HL-60 (cell line): ENCODE measurements around the gene TFB1M.
"Not testable (repeated sequence)": the region's sequence is repeated elsewhere in the genome, so short reads cannot be mapped to it uniquely, and the experiment has no call there.

Source experiments
- GABPA ChIP-seq: IDR thresholded peaks from 2 replicates; pipeline ENCODE4 v1.6.1; 2012; ENCODE audit warnings: low read depth
- POLR2AphosphoS5 ChIP-seq: IDR thresholded peaks from 2 replicates; pipeline ENCODE4 v1.6.1; 2012; ENCODE audit warnings: low read depth
- REST ChIP-seq: IDR thresholded peaks from 2 replicates; pipeline ENCODE4 v1.6.1; 2012; ENCODE audit warnings: low read depth; ENCODE audit not compliant: insufficient replicate concordance
- SPI1 ChIP-seq: IDR thresholded peaks from 2 replicates; pipeline ENCODE4 v1.6.1; 2012; ENCODE audit warnings: low read depth, mild to moderate bottlenecking, borderline replicate concordance
- TF ChIP-seq, protein P1 (sequence below): IDR thresholded peaks from one replicate; pipeline ENCODE4 v1.5.1; 2011; ENCODE audit warnings: low read length, control low read depth, inconsistent platforms; ENCODE audit not compliant: insufficient read depth

DNA sequence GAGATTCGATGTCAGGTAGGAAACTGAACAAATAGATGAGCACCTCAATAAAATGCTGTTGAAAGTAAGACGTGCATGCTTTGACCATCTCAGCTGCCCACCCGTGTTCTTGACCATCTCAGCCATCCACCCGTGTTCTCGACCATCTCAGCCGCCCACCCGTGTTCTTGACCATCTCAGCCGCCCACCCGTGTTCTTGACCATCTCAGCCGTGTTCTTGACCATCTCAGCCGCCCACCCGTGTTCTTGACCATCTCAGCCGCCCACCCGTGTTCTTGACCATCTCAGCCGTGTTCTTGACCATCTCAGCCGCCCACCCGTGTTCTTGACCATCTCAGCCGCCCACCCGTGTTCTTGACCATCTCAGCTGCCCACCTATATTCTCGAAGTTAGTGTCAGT lies 95.6 kb downstream of the TFB1M start:
- TF ChIP-seq, protein P1, sequence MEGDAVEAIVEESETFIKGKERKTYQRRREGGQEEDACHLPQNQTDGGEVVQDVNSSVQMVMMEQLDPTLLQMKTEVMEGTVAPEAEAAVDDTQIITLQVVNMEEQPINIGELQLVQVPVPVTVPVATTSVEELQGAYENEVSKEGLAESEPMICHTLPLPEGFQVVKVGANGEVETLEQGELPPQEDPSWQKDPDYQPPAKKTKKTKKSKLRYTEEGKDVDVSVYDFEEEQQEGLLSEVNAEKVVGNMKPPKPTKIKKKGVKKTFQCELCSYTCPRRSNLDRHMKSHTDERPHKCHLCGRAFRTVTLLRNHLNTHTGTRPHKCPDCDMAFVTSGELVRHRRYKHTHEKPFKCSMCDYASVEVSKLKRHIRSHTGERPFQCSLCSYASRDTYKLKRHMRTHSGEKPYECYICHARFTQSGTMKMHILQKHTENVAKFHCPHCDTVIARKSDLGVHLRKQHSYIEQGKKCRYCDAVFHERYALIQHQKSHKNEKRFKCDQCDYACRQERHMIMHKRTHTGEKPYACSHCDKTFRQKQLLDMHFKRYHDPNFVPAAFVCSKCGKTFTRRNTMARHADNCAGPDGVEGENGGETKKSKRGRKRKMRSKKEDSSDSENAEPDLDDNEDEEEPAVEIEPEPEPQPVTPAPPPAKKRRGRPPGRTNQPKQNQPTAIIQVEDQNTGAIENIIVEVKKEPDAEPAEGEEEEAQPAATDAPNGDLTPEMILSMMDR: not testable (repeated sequence)
- TF ChIP-seq REST, POLR2AphosphoS5, GABPA, SPI1: not testable (repeated sequence)
